ENCODE results near the gene RTL1.

The RTL1 gene

GRCh38 chr14:100864960-100865681 lies 38.4 kb downstream of the RTL1 start:
- no peak for DNase-seq

DNA sequence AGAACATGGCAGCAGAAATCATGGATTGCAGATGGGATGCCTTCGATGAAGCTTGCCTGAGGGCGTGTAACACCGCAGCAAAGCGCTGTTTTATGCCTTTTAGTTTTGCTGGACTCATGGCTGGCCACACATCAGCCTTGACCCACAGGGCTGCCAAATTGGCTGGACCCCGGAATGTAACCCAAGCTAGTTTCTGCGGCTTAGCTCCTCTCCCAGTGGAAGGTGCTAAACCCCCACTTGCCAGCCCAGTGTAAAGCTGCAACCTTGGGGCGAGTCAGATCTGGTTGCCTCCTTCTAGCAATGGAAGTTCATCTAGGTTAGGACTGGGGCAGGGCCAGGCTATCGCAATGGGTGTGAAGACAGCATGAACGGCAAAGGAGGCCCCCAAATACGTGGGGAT lies 39.3 kb downstream of the RTL1 start:
- DNase-seq = no peak

- no peak for DNase-seq
These were observed 40.7 kb downstream of the RTL1 start for GRCh38 chr14:100862793-100863192.

DNA sequence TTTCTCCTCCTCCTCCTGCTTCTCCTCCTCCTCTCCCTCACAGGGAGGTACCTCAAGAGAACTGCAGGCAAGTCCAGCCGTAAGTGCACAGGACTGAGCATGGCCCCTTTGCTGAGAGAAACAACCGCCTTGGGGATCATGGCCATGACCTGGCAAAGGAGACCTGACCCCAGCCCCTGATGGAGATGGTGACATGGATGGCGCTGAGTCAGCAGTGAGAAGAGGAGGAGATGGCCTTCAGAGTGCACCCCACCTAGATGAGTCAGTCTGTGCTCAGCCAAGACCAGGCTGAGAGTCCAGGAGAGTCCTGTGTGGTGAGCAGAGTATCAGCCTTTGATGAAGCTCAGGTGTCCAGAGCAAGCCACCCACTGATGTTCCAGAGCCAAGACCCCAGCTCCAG lies 41.2 kb downstream of the RTL1 start:
- no peak for DNase-seq

DNA sequence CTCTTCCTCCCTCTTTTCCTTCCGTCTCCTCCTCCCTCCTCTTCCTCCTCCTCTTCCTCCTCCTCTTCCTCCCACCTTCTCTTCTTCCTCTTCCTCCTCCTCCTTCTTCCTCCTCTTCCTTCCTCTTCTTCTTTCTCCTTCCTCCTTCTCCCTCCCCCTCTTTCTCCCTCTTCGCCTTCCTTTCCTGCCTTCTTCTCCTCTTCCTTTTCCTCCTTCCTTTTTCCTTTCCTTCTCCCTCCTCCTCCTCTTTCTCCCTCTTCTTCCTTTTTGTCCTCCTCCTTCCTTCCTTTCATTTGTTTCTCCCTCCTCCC lies 41.6 kb downstream of the RTL1 start:
- DNase-seq = no peak

GRCh38 chr14:100861188-100861936 lies 42.2 kb downstream of the RTL1 start:
- DNase-seq = no peak

- no peak for DNase-seq
These were observed 42.9 kb downstream of the RTL1 start for GRCh38 chr14:100860556-100861187.

- no peak for DNase-seq
These were observed 43.7 kb downstream of the RTL1 start for GRCh38 chr14:100859781-100860180.

DNA sequence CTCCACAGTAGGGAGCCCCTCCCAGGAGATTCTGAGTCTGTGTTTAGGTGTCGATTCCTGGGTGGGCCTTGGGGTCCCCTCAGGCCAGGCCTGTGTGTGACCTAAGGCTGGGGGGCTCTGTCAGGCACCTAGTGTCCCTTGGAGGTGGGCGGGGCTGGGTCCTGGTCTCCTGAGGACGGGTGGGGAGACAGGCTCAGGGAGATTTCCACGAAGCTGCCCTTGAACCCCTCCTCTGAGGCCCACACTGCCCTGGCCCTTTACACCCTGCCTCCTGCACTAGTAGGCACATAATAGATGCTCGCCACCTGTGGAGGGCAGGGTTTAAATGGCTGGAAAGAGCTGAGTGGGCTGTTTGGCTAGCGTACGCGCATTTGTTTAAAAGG lies 44.7 kb downstream of the RTL1 start:
- DNase-seq = no peak

DNA sequence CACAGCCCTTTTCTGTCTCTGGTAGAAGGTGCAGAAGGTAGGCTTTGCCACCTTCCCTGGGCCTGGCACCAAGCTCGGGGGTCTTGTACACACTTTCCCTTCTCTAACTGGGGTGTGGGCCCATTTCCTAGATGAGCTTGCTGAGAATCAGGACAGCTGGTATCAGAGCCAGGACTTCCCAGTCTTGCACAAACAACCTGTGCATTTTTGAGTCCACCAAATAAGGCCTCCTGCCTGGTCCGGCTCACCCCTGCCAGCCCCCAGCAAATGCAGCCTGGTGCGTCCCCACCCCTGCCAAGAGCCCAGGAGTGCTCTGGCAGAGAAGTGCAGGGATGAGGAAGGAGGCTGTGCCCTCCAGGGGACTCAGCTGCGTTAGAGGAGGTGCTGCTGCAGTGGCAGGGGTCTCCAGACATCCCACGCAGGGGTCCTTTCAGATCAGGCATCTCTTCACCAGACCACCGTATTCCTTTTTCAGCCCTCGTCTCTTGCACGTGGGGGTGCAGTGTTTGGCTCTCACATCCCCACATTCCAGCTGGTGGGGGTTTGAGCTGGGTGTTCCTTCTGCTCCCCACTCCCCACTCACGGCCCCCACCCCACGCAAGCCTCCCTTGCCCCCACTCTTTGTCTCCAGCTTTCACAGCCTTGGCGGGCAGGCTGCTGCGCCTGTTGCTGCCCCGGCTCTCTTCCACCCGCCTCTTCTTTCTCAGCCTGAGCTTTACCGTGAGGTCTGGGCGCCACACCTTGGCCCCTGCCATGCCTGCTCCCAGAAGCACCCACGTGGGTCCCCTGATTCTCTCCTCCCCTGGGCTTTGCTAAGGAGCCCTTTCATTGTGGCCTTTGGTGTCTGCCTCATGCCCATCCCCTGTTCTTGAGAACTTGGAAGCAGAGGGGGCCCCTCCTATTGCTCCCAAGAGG lies 45.3 kb downstream of the RTL1 start:
- no peak for DNase-seq

GRCh38 chr14:100857233-100857922 lies 46.1 kb downstream of the RTL1 start:
- DNase-seq = no peak

DNA sequence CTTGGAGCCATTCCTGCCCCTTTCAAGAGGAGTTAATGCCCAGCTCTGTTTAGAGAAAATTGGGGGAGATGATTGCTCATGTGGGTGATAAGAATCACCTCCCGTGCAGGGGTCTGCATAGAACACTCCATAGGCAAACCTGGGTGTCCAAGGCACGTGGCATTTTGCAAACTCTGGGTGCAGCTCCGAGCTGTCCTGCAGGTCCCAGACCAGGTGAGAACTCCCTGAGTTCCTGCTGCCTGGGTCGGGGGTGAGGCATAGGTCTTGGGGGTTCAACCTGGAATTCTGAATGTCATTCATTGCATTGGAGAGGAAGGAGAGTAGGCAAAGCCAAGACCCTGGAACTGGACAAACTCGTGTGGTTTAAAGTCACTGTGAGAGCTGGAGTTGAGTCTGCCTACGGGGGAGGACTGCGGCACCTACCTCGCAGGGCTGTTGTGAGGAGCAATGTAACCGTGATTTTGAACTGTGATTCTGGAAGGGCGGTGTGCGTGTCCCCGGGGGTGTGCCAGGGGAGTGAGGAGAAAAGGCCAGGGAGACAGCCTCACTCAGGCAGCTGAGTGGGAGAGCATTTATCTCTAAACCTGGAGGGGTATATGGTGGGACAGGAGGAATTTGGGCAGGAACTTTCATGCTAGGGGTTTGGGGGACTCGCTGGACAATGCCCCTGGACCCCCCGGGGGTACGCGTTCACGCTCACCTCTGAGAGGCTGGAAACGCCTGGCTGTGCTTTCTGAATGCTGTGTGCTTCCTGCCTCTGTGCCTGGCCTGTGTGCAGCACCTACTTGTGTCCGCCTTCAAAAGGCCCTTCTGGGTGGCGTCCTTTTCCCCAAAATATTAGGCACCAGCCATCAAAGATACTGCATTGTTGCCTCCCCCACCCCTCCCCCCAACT lies 47.2 kb downstream of the RTL1 start:
- DNase-seq = no peak

- DNase-seq = no peak
These were observed 48.1 kb downstream of the RTL1 start for GRCh38 chr14:100855256-100855930.

DNA sequence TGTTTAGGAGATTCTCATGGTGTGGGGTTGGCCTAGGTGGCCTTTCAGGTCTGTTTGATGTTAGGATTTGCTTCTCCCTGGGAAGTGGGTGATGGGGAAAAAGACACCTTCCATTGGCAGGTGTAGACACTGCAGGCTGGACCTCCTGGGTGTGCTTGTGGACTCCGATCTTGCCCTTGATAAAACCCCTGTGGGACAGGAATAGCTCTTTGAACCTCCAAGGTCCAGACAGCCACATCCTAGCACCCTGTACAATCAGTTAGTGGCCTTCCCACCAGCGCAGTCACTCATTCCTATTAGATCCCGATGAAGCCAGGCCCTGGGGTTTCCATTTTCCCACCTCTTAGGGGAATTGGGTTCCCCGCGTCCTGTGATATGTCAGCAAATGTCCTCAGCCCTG lies 49.1 kb downstream of the RTL1 start:
- DNase-seq = no peak

- DNase-seq = no peak
These were observed 51.4 kb downstream of the RTL1 start for GRCh38 chr14:100851946-100852620.

GRCh38 chr14:100851586-100851916 lies 52.0 kb downstream of the RTL1 start:
- DNase-seq = no peak

DNA sequence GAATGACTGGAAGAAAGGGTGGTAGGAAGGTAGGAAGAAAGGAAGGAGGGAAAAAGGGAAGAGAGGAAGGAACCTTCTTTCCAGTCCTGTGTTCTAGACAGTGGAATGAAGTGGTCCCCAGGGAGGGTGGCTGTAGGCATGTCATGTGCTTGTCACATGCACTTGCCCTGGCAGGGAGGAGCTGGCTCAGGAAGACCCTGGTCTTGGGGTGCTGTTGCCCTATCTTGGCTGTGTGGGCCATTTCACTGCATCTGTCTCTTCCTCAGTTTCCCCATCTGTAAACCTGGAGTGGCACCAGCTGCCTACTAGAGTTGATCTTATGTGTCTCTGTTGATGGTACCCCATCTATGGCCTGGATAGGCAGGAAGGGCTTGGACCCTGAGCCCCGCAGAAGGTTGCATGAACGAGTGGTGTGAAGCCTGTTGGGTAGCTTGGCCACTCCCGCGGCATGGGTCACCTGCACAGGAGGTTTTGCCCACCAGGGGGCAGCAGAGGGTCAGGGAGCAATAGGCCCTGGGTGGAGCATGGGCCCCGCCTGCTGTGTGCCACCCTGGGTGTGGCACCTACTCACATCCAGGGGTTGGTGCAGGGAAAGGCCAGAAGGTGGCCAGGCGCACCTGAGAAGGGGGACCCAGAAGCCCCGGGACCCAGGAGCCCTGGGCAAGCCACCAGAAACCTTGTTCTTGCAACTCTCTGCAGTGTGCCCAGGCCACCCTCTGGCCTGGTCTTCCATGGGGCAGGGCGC lies 52.5 kb downstream of the RTL1 start:
- peak; percentile 70 for DNase-seq

GRCh38 chr14:100849115-100849781 lies 54.3 kb downstream of the RTL1 start:
- peak; percentile 5 for DNase-seq

- DNase-seq = no peak
These were observed 57.1 kb downstream of the RTL1 start for GRCh38 chr14:100846309-100846859.
